Keratinocyte (primary cell): ENCODE measurements around the gene ZNF831. TPM values are rescaled to one million over a fixed set of nuclear protein-coding genes. Genes with fewer than 3 reads are reported as not detected.

Experiments used
- DNase-seq: peaks from one replicate; pipeline ENCODE4 v3.0.0-alpha.2; 2011; ENCODE audit warnings: low read depth, missing footprints, low spot score
- FAIRE-seq: peaks from 2 replicates; lab custom pipeline; 2011; peaks lifted over from hg19 to GRCh38; lab: Jason Lieb, UNC
- H2AFZ ChIP-seq: 2 replicates; pipeline ENCODE4 v1.6.0; 2012; ENCODE audit warnings: low read length, control low read depth, inconsistent platforms; ENCODE audit not compliant: control insufficient read depth
- H3K27ac ChIP-seq: 2 replicates; pipeline ENCODE4 v1.5.1; 2011; ENCODE audit warnings: low read length; ENCODE audit not compliant: control insufficient read depth, insufficient read depth
- H3K27me3 ChIP-seq: 3 replicates; pipeline ENCODE4 v1.6.0; 2011; ENCODE audit warnings: low read length; ENCODE audit not compliant: control insufficient read depth, insufficient read depth; ENCODE audit errors: extremely low read depth
- H3K36me3 ChIP-seq, 2 experiments: 2 replicates in 1 of 2; 3 replicates in 1 of 2; pipeline ENCODE4 v1.5.1; 2011; ENCODE audit warnings: low read length in 2 of 2, mild to moderate bottlenecking in 1 of 2; ENCODE audit not compliant: control insufficient read depth in 2 of 2, insufficient read depth in 2 of 2; ENCODE audit errors: extremely low read depth in 1 of 2
- H3K4me1 ChIP-seq: 3 replicates; pipeline ENCODE4 v1.5.1; 2011; ENCODE audit warnings: low read length; ENCODE audit not compliant: control insufficient read depth, insufficient read depth; ENCODE audit errors: extremely low read depth
- H3K4me2 ChIP-seq: 3 replicates; pipeline ENCODE4 v1.6.0; 2011; ENCODE audit warnings: low read depth, low read length; ENCODE audit not compliant: control insufficient read depth, insufficient read depth; ENCODE audit errors: extremely low read depth
- H3K4me3 ChIP-seq, 3 experiments: fragments of 200-600 bp in 1 of 3; sonication (generic) in 1 of 3; 2 replicates in 2 of 3; 3 replicates in 1 of 3; pipeline ENCODE4 v1.5.1; 2011 to 2016; ENCODE audit warnings: low read length in 3 of 3, mild to moderate bottlenecking in 3 of 3, control low read depth in 2 of 3, inconsistent platforms in 1 of 3, low read depth in 1 of 3, mixed read lengths in 1 of 3, mixed run types in 1 of 3, moderate library complexity in 1 of 3; ENCODE audit not compliant: control insufficient read depth in 2 of 3, insufficient read depth in 2 of 3; ENCODE audit errors: extremely low read depth in 1 of 3
- H3K79me2 ChIP-seq: 2 replicates; pipeline ENCODE4 v1.6.0; 2012; ENCODE audit warnings: low read length; ENCODE audit not compliant: control insufficient read depth, insufficient read depth
- H3K9ac ChIP-seq: 3 replicates; pipeline ENCODE4 v1.6.0; 2011; ENCODE audit warnings: low read length; ENCODE audit not compliant: control insufficient read depth, insufficient read depth; ENCODE audit errors: extremely low read depth
- H3K9me1 ChIP-seq: 3 replicates; pipeline ENCODE4 v1.6.0; 2011; ENCODE audit warnings: low read length; ENCODE audit not compliant: control insufficient read depth, insufficient read depth; ENCODE audit errors: extremely low read depth
- H3K9me3 ChIP-seq: 2 replicates; pipeline ENCODE4 v1.5.1; 2012; ENCODE audit warnings: low read depth, low read length; ENCODE audit not compliant: control insufficient read depth
- H4K20me1 ChIP-seq: 3 replicates; pipeline ENCODE4 v1.6.0; 2011; ENCODE audit warnings: low read length; ENCODE audit not compliant: control insufficient read depth, insufficient read depth; ENCODE audit errors: extremely low read depth
- EZH2 ChIP-seq: IDR thresholded peaks from one replicate; pipeline ENCODE4 v1.6.1; 2012; ENCODE audit warnings: inconsistent platforms, mild to moderate bottlenecking, low read length, moderate library complexity
- dilution Hi-C: fragments of 300-500 bp; cut with MboI; formaldehyde crosslinking; loops from one replicate; pipeline ENCODE4 v1.7.0; 2020; ENCODE audit warnings: low sequenced_read_pairs; ENCODE audit not compliant: extremely low pct_ligation_motif_present
- polyA plus RNA-seq, 5 experiments: library from polyadenylated mRNA; depleted of rRNA in 3 of 5; stranded (reverse) in 3 of 5; stranded (forward) in 1 of 5; unstranded in 1 of 5; fragments of >200 nt; gene quantifications; 1 replicate in 1 of 5; 2 replicates in 3 of 5; 3 replicates in 1 of 5; pipeline versions ENCODE4 v1.2.1 to v1.2.3, GENCODE V29; 2011 to 2012; ENCODE audit warnings: missing spikeins in 2 of 5, low read depth in 1 of 5, low replicate concordance in 1 of 5
- TF ChIP-seq, protein P1 (sequence below), 3 experiments: IDR thresholded peaks in 1 of 3; conservative IDR thresholded peaks in 1 of 3; optimal IDR thresholded peaks in 1 of 3; 2 replicates in 2 of 3; 3 replicates in 1 of 3; pipeline versions ENCODE3 to v1.5.1; 2011; ENCODE audit warnings: low read length in 3 of 3, mild to moderate bottlenecking in 3 of 3, moderate library complexity in 2 of 3, control low read depth in 1 of 3, inconsistent platforms in 1 of 3; ENCODE audit not compliant: insufficient read depth in 2 of 3; ENCODE audit errors: extremely low read depth in 1 of 3

Gene ZNF831
- polyA plus RNA-seq, 1 donor (not counting 4 experiments of a cell fraction or from before 2014, with no cell fraction given), result not detected

- TF ChIP-seq EZH2, result no peak
- TF ChIP-seq, protein P1, sequence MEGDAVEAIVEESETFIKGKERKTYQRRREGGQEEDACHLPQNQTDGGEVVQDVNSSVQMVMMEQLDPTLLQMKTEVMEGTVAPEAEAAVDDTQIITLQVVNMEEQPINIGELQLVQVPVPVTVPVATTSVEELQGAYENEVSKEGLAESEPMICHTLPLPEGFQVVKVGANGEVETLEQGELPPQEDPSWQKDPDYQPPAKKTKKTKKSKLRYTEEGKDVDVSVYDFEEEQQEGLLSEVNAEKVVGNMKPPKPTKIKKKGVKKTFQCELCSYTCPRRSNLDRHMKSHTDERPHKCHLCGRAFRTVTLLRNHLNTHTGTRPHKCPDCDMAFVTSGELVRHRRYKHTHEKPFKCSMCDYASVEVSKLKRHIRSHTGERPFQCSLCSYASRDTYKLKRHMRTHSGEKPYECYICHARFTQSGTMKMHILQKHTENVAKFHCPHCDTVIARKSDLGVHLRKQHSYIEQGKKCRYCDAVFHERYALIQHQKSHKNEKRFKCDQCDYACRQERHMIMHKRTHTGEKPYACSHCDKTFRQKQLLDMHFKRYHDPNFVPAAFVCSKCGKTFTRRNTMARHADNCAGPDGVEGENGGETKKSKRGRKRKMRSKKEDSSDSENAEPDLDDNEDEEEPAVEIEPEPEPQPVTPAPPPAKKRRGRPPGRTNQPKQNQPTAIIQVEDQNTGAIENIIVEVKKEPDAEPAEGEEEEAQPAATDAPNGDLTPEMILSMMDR (optimal IDR thresholded peaks at IDR 0.05 in 1 of 3, IDR thresholded peaks at IDR 0.05 in 1 of 3, conservative IDR thresholded peaks at IDR 0.05 in 1 of 3; ENCODE audit: extremely low read depth in 1 of 3, insufficient read depth in 2 of 3, low read length in 3 of 3), result no peak
- Histone ChIP-seq H3K27ac (no peak overlapping the region), H3K36me3 (no peaks in the 10 kb centered on the region), H3K9ac (no peak overlapping the region), H3K9me3 (no peaks in the 10 kb centered on the region), H4K20me1 (no peaks in the 10 kb centered on the region), H3K79me2 (no peaks in the 10 kb centered on the region), H3K9me1 (no peaks in the 10 kb centered on the region), H3K4me3 (no peak overlapping the region), H3K27me3 (no peaks in the 10 kb centered on the region), H3K4me1 (no peaks in the 10 kb centered on the region), H3K4me2 (no peak overlapping the region), H2AFZ (no peak overlapping the region)
- dilution Hi-C loops, result no loop called here
- DNase-seq, result no peak
- no peak for FAIRE-seq
Measured at GRCh38 chr20:59268870-59269269, 105.2 kb downstream of the ZNF831 start.

DNA sequence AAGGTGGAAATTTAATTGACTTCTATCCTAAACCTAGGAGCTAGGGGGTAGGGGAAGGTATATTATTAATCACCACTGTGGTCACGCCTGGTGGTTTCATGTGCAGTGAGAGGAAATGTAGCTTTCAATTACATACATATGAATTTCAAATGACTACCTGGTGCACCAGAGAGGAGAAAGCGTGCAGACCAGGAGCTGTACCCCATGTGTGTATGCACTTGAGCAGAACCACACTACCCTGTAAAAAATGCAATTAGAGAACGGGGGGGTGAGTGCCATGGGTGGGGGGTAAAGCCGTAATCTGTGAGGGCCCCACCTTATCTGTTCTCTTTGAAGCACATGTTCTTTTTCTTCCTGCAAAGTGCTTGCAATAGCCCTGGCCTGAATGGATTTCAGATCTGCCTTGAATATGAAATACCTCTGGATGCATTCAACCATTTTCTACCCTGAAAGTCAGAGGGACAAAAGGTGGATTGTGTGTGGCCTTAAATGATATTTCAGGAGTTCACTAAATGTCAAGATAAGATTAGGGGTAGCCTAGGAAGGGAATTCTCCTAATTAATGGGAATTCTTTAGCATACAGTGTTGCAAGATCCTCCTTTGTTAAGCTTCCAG lies 105.9 kb downstream of the ZNF831 start:
- dilution Hi-C loops, result no loop called here
- DNase-seq (no peak), FAIRE-seq (no peak)
- Histone ChIP-seq H3K27ac (no peak overlapping the region), H4K20me1 (no peaks in the 10 kb centered on the region), H3K79me2 (no peaks in the 10 kb centered on the region), H3K9me1 (no peaks in the 10 kb centered on the region), H3K27me3 (no peaks in the 10 kb centered on the region), H3K4me2 (no peak overlapping the region), H3K4me1 (no peaks in the 10 kb centered on the region), H2AFZ (no peak overlapping the region), H3K4me3 (no peak overlapping the region), H3K9me3 (no peaks in the 10 kb centered on the region), H3K9ac (no peak overlapping the region), H3K36me3 (no peaks in the 10 kb centered on the region)
- TF ChIP-seq, protein P1 (optimal IDR thresholded peaks at IDR 0.05 in 1 of 3, IDR thresholded peaks at IDR 0.05 in 1 of 3, conservative IDR thresholded peaks at IDR 0.05 in 1 of 3; ENCODE audit: extremely low read depth in 1 of 3, insufficient read depth in 2 of 3, low read length in 3 of 3), result no peak
- TF ChIP-seq EZH2, result no peak
